Measurements from ENCODE around the gene TMIGD1. TPM values are rescaled to one million over a fixed set of nuclear protein-coding genes. Genes with fewer than 3 reads are reported as not detected.

The TMIGD1 gene
- total RNA-seq, 1 experiment from 2014 or later = not detected

GRCh38 chr17:30321314-30321713 lies 12.5 kb downstream of the TMIGD1 start:
- H3K4me2 ChIP-seq (ENCODE audit: low read length) = no peak overlapping the region
- H3K4me3 ChIP-seq (replicated peaks in 1 of 2; ENCODE audit: low read depth in 1 of 2, low read length in 2 of 2) = no peak overlapping the region
- no peak overlapping the region for H3K9ac ChIP-seq (ENCODE audit: low read length)
- ATAC-seq (no peak), DNase-seq (ENCODE audit: low read depth, low spot score) (no peak)
- CTCF ChIA-PET = no interaction called here
- no peaks in the 10 kb centered on the region for H3K9me2 ChIP-seq (ENCODE audit: insufficient read depth)
- POLR2A ChIA-PET = no interaction called here
- no peak overlapping the region for H2AFZ ChIP-seq (ENCODE audit: low read depth, low read length, poor library complexity, severe bottlenecking)
- intact Hi-C loops (cut with micrococcal nuclease) = no loop called here
- BruUV-seq (replicated peaks) = no TSS peak
- TF ChIP-seq, protein P1, sequence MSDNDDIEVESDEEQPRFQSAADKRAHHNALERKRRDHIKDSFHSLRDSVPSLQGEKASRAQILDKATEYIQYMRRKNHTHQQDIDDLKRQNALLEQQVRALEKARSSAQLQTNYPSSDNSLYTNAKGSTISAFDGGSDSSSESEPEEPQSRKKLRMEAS (IDR thresholded peaks at IDR 0.05) = no peak
- TF ChIP-seq, protein P2, sequence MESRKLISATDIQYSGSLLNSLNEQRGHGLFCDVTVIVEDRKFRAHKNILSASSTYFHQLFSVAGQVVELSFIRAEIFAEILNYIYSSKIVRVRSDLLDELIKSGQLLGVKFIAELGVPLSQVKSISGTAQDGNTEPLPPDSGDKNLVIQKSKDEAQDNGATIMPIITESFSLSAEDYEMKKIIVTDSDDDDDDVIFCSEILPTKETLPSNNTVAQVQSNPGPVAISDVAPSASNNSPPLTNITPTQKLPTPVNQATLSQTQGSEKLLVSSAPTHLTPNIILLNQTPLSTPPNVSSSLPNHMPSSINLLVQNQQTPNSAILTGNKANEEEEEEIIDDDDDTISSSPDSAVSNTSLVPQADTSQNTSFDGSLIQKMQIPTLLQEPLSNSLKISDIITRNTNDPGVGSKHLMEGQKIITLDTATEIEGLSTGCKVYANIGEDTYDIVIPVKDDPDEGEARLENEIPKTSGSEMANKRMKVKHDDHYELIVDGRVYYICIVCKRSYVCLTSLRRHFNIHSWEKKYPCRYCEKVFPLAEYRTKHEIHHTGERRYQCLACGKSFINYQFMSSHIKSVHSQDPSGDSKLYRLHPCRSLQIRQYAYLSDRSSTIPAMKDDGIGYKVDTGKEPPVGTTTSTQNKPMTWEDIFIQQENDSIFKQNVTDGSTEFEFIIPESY (IDR thresholded peaks at IDR 0.05; ENCODE audit: extremely low read depth, insufficient replicate concordance, low read length) = no peak
- no peak for TF ChIP-seq TCF7L2 (IDR thresholded peaks at IDR 0.05; ENCODE audit: borderline replicate concordance, extremely low read depth, insufficient read depth, insufficient read length)
- no peak for TF ChIP-seq SRF (IDR thresholded peaks at IDR 0.05; ENCODE audit: low read depth)
- TF ChIP-seq POLR2A (IDR thresholded peaks at IDR 0.05; ENCODE audit: borderline replicate concordance, extremely low read depth, insufficient read depth, insufficient read length) = no peak
- TF ChIP-seq ELF1 (IDR thresholded peaks at IDR 0.05; ENCODE audit: borderline replicate concordance, low read depth) = no peak
- no peaks in the 10 kb centered on the region for H3K36me3 ChIP-seq (ENCODE audit: control insufficient read depth in 1 of 2, insufficient read depth in 2 of 2, low read length in 2 of 2)
- H3K27me3 ChIP-seq (ENCODE audit: insufficient read depth, low read length) = 0 out of 2 replicates have a peak, but pooled peaks cover 5% of the 10 kb centered on the region
- no peaks in the 10 kb centered on the region for H3K4me1 ChIP-seq (ENCODE audit: control insufficient read depth in 1 of 2, insufficient read depth in 2 of 2, low read length in 2 of 2)
- H4K20me1 ChIP-seq (ENCODE audit: insufficient read depth) = no peaks in the 10 kb centered on the region
- no peak overlapping the region for H3K27ac ChIP-seq (ENCODE audit: low read depth, low read length)
- H3K79me2 ChIP-seq (ENCODE audit: insufficient read depth, low read length) = no peaks in the 10 kb centered on the region
- H3K9me3 ChIP-seq (ENCODE audit: control insufficient read depth in 1 of 2, insufficient read depth in 1 of 2, low read depth in 1 of 2, low read length in 2 of 2) = no peaks in the 10 kb centered on the region
- RAD21 ChIA-PET (ENCODE audit: low non-redundant PET in 1 of 2, low total read pairs in 2 of 2, uncharacterized antibody in 2 of 2, unreplicated experiment in 2 of 2) = no interaction called here

DNA sequence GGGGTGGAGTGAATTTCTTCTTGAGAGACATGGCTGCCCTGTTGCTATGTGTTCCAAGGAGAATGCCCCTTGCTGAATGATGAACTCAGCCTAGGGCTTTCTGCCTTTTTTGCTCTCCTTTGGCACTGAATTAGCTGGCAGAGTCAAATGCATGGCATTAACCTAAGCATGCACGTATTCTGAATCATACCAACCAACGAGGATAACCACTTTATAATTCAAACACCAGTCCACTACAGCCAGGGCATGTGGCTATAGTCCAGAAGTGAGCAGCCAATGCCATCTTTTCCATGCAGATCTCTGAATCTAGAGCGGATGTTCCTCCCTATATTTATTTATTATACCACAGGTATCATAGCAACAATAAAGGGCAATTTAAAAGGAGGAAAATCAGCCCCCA lies 15.7 kb downstream of the TMIGD1 start:
- H3K9ac ChIP-seq (ENCODE audit: low read length) = no peak overlapping the region
- no peaks in the 10 kb centered on the region for H3K4me1 ChIP-seq (ENCODE audit: control insufficient read depth in 1 of 2, insufficient read depth in 2 of 2, low read length in 2 of 2)
- DNase-seq (ENCODE audit: low read depth, low spot score) (no peak), ATAC-seq (no peak)
- intact Hi-C loops (cut with micrococcal nuclease) = no loop called here
- peaks cover 6% of the 10 kb centered on the region; the same call in 1 of the 2 replicates for H3K27me3 ChIP-seq (ENCODE audit: insufficient read depth, low read length)
- BruUV-seq (replicated peaks) = no TSS peak
- no peak overlapping the region for H3K4me3 ChIP-seq (replicated peaks in 1 of 2; ENCODE audit: low read depth in 1 of 2, low read length in 2 of 2)
- H4K20me1 ChIP-seq (ENCODE audit: insufficient read depth) = no peaks in the 10 kb centered on the region
- TF ChIP-seq POLR2AphosphoS5 (IDR thresholded peaks at IDR 0.05; ENCODE audit: low read depth, low read length) (no peak), EZH2phosphoT487 (IDR thresholded peaks at IDR 0.05; ENCODE audit: borderline replicate concordance) (no peak), EZH2 (IDR thresholded peaks at IDR 0.05) (no peak), ATF3 (IDR thresholded peaks at IDR 0.05) (no peak), POLR2A (IDR thresholded peaks at IDR 0.05; ENCODE audit: borderline replicate concordance, extremely low read depth, insufficient read depth, insufficient read length) (no peak)
- TF ChIP-seq, protein P2 (IDR thresholded peaks at IDR 0.05; ENCODE audit: extremely low read depth, insufficient replicate concordance, low read length) = no peak
- no peak overlapping the region for H3K27ac ChIP-seq (ENCODE audit: low read depth, low read length)
- RAD21 ChIA-PET (ENCODE audit: low non-redundant PET in 1 of 2, low total read pairs in 2 of 2, uncharacterized antibody in 2 of 2, unreplicated experiment in 2 of 2) = no interaction called here
- H3K79me2 ChIP-seq (ENCODE audit: insufficient read depth, low read length) = no peaks in the 10 kb centered on the region
- H3K9me2 ChIP-seq (ENCODE audit: insufficient read depth) = no peaks in the 10 kb centered on the region
- POLR2A ChIA-PET = no interaction called here
- H3K9me3 ChIP-seq (ENCODE audit: control insufficient read depth in 1 of 2, insufficient read depth in 1 of 2, low read depth in 1 of 2, low read length in 2 of 2) = no peaks in the 10 kb centered on the region
- CTCF ChIA-PET = interaction anchor here (1.2 kb wide), 1 partner anchor 18 kb away, joined by 3 read pairs; no protein-coding TSS in a partner anchor
- no peak overlapping the region for H3K4me2 ChIP-seq (ENCODE audit: low read length)
- no peaks in the 10 kb centered on the region for H3K36me3 ChIP-seq (ENCODE audit: control insufficient read depth in 1 of 2, insufficient read depth in 2 of 2, low read length in 2 of 2)
- no peak overlapping the region for H2AFZ ChIP-seq (ENCODE audit: low read depth, low read length, poor library complexity, severe bottlenecking)
